A673 (cell line): ENCODE results near the gene SNRNP70.

Experiments
- CTCF ChIP-seq: fragments of 300-800, 200-600 bp; sonication (generic); conservative IDR thresholded peaks from 2 replicates; pipeline ENCODE4 v1.5.1; 2017; ENCODE audit warnings: low read depth, mild to moderate bottlenecking, antibody characterized with exemption, low read length, moderate library complexity, mixed read lengths
- EZH2 ChIP-seq: fragments of 200-600 bp; sonication (generic); IDR thresholded peaks from 2 replicates; pipeline ENCODE4 v1.6.1; 2017; ENCODE audit warnings: borderline replicate concordance, low read depth, mild to moderate bottlenecking, mixed read lengths, antibody characterized with exemption, low read length; ENCODE audit not compliant: poor library complexity, severe bottlenecking

- TF ChIP-seq CTCF: no peak
- no peak for TF ChIP-seq EZH2
Measured at GRCh38 chr19:49117677-49118564, 32.7 kb downstream of the SNRNP70 start.
